Suprapubic skin (tissue), 4 donors: ENCODE results near the gene MXI1.

Source experiments
- POLR2A ChIP-seq, 2 donors: fragments of 450-650 bp; IDR thresholded peaks; one replicate each; pipeline ENCODE4 v1.6.1; 2017; ENCODE audit warnings: antibody characterized with exemption in 2 of 2, mild to moderate bottlenecking in 2 of 2, moderate library complexity in 2 of 2
- POLR2AphosphoS5 ChIP-seq, 3 donors: sonication (generic); formaldehyde crosslinking; IDR thresholded peaks; one replicate each; pipeline ENCODE4 v1.6.1; 2017; ENCODE audit warnings: antibody characterized with exemption in 3 of 3
- TF ChIP-seq, protein P1 (sequence below), 2 donors: fragments of 200-600 bp in 1 of 2; fragments of 450-650 bp in 1 of 2; sonication (generic) in 1 of 2; IDR thresholded peaks; one replicate each; pipeline ENCODE4 v1.5.1; 2016 to 2019; ENCODE audit warnings: antibody characterized with exemption in 2 of 2, mild to moderate bottlenecking in 1 of 2, moderate library complexity in 1 of 2

DNA sequence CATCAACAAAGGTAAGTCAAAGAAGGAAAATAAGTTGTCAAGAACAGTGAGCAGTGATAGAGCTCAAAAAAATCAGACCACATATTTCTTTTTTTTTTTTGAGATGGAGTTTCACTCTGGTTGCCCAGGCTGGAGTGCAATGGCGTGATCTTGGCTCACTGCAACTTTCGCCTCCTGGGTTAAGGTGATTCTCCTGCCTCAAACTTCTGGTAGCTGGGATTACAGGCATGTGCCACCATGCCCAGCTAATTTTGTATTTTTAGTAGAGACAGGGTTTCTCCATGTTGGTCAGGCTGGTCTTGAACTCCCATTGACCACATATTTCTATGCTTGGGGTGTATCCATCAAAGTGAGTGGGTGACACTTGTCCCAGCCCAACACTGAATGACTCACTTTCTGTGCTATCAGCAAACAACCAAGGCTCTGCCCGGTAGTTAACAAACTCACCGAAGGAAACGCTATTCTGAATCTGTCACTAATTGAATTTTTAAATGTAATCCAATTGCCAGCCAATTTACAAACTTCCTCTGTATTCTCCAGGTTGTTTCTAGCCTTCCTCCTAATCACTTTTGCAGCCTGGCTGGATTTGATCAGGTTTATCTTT lies 116.9 kb downstream of the MXI1 start:
- TF ChIP-seq, protein P1, sequence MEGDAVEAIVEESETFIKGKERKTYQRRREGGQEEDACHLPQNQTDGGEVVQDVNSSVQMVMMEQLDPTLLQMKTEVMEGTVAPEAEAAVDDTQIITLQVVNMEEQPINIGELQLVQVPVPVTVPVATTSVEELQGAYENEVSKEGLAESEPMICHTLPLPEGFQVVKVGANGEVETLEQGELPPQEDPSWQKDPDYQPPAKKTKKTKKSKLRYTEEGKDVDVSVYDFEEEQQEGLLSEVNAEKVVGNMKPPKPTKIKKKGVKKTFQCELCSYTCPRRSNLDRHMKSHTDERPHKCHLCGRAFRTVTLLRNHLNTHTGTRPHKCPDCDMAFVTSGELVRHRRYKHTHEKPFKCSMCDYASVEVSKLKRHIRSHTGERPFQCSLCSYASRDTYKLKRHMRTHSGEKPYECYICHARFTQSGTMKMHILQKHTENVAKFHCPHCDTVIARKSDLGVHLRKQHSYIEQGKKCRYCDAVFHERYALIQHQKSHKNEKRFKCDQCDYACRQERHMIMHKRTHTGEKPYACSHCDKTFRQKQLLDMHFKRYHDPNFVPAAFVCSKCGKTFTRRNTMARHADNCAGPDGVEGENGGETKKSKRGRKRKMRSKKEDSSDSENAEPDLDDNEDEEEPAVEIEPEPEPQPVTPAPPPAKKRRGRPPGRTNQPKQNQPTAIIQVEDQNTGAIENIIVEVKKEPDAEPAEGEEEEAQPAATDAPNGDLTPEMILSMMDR (IDR thresholded peaks at IDR 0.05) = no peak
- TF ChIP-seq POLR2A (IDR thresholded peaks at IDR 0.05) = no peak
- TF ChIP-seq POLR2AphosphoS5 (IDR thresholded peaks at IDR 0.05) = no peak
